ENCODE data around the gene LAMC2.

DNA sequence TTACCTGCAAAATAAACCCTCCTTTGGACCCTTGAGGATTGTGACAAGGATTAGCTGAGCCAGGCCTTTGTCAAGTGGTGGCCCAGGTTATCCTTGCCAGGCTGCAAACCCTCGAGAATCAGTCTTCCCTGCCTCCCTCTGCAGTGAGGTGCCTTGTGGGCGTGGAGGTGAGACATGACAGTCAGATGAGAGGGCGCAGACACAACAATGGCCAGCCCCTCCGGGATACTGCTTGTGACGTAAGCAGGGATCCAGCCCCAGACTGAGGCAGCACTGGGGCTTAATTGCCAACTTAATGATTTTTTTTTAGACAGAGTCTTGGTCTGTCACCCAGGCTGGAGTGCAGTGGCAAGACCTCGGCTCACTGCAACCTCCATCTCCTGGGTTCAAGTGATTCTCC is 104.6 kb downstream of the LAMC2 start:
- TF ChIP-seq CEBPB (IDR thresholded peaks at IDR 0.05) = no peak
- TF ChIP-seq, protein P1, sequence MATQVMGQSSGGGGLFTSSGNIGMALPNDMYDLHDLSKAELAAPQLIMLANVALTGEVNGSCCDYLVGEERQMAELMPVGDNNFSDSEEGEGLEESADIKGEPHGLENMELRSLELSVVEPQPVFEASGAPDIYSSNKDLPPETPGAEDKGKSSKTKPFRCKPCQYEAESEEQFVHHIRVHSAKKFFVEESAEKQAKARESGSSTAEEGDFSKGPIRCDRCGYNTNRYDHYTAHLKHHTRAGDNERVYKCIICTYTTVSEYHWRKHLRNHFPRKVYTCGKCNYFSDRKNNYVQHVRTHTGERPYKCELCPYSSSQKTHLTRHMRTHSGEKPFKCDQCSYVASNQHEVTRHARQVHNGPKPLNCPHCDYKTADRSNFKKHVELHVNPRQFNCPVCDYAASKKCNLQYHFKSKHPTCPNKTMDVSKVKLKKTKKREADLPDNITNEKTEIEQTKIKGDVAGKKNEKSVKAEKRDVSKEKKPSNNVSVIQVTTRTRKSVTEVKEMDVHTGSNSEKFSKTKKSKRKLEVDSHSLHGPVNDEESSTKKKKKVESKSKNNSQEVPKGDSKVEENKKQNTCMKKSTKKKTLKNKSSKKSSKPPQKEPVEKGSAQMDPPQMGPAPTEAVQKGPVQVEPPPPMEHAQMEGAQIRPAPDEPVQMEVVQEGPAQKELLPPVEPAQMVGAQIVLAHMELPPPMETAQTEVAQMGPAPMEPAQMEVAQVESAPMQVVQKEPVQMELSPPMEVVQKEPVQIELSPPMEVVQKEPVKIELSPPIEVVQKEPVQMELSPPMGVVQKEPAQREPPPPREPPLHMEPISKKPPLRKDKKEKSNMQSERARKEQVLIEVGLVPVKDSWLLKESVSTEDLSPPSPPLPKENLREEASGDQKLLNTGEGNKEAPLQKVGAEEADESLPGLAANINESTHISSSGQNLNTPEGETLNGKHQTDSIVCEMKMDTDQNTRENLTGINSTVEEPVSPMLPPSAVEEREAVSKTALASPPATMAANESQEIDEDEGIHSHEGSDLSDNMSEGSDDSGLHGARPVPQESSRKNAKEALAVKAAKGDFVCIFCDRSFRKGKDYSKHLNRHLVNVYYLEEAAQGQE (IDR thresholded peaks at IDR 0.05; ENCODE audit: low read depth) = no peak
- no peak for TF ChIP-seq EGR1 (IDR thresholded peaks at IDR 0.05)
- no peak for TF ChIP-seq TAF1 (IDR thresholded peaks at IDR 0.05; ENCODE audit: low read depth)
- TF ChIP-seq YY1 (IDR thresholded peaks at IDR 0.05; ENCODE audit: low read depth) = no peak
- no peak for TF ChIP-seq FOXM1 (IDR thresholded peaks at IDR 0.05; ENCODE audit: borderline replicate concordance, low read depth)
